ENCODE measurements around the gene ERFL.

GRCh38 chr19:41906916-41907680, 21.2 kb downstream of the ERFL start:
- no peak for TF ChIP-seq CTCF (conservative IDR thresholded peaks at IDR 0.05)
- TF ChIP-seq ZFX (IDR thresholded peaks at IDR 0.05) = no peak
